GM19239 (cell line): Measurements from ENCODE around the gene CDKL4.
"Not testable (repeated sequence)": the region's sequence is repeated elsewhere in the genome, so short reads cannot be mapped to it uniquely, and the experiment has no call there.

ENCODE experiments used
- DNase-seq: peaks from one replicate; pipeline ENCODE4 v3.0.0; 2011; ENCODE audit warnings: low spot score; ENCODE audit not compliant: insufficient read length
- FAIRE-seq: peaks from 2 replicates; lab custom pipeline; 2011; peaks lifted over from hg19 to GRCh38; lab: Jason Lieb, UNC

The CDKL4 gene

GRCh38 chr2:39234754-39235153 lies 9.0 kb downstream of the CDKL4 start:
- DNase-seq (no peak), FAIRE-seq (no peak)

DNA sequence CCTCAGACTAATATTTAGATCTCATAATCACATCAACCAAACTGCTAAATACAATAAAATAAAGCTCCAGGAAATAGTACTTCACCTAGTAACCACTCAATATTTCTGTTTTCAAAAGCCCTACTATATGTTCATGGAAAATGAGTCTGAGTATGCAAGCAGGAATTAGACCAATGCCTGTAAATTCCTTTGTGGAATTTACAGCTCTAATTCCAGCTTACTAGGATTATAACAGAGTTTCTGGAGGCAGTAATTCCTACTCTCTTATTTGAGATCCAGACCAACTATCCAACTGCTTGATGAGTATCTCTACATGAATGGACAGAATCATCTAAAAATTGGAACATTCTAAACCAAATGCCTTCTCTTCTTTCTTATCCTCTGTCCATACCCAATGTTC lies 11.6 kb downstream of the CDKL4 start:
- FAIRE-seq = no peak

GRCh38 chr2:39228413-39229209 lies 15.2 kb downstream of the CDKL4 start:
- DNase-seq = no peak
- no peak for FAIRE-seq

More for the DNA sequence above, 11.6 kb downstream of the CDKL4 start:
- DNase-seq = no peak

DNA sequence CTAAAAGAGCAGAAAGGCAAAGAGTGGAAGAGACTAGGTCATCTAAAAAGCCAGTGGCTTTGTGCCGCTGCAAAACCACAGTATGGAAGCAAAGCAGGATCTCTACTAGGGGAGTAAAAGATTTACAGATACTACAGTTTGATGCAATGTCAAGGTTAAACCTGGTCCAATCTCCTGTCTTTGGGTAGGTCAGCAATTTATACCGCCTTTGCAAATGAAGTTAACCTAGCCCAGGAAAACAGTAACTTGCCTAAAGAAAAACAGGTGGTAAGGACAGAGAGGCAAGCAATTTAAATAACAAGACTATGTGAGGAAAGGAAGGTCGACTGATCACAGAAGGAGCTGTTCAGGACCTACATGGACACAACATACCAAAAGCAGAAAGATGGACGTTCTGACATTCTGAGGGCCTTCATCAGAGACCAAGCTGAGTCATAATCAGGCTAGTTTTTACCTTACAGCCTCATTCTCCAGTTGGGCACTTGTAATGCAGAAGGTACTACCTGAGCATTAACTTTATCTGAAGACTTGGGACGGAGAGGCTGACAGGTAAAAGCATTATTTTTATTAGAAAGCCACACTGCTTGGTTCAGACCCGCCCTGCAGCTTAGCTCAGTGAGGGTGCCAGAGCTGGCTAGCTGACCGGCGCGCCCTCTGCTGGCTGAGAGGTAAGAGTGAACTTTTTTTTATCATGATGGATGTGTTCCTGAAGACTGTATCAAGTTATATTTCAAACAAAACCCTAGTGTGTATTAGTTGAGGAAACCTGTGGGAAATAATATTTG lies 15.9 kb downstream of the CDKL4 start:
- FAIRE-seq = peak; percentile 93
- peak; percentile 36 for DNase-seq

DNA sequence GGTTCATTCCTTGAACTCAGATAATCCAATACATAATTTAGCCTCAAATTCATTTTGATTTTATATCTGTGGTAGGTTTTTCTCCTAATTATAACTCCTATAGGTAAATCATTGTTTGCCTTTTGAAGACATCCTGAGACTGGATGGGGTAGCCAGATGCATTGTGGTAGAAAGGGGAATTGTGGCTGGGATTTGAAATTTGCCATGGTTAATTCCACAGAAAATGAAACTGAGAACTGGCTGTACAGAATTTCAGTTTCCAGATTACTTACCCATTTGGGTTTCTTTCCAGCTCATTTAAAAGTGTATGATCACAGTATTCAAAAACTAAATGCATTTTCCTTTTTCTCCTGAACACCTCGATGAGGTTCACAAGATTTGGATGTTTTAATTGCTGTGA lies 18.2 kb downstream of the CDKL4 start:
- DNase-seq (no peak), FAIRE-seq (peak; percentile 45)

GRCh38 chr2:39223909-39224308 lies 19.9 kb downstream of the CDKL4 start:
- FAIRE-seq (no peak), DNase-seq (no peak)

- DNase-seq (no peak), FAIRE-seq (no peak)
These were observed 22.3 kb downstream of the CDKL4 start for GRCh38 chr2:39221459-39221858.

GRCh38 chr2:39220136-39220535 lies 23.6 kb downstream of the CDKL4 start:
- no peak for FAIRE-seq
- DNase-seq = no peak

- no peak for DNase-seq
- no peak for FAIRE-seq
These were observed 25.4 kb downstream of the CDKL4 start for GRCh38 chr2:39218391-39218790.

- DNase-seq = no peak
- FAIRE-seq = no peak
These were observed 26.6 kb downstream of the CDKL4 start for GRCh38 chr2:39217192-39217550.

DNA sequence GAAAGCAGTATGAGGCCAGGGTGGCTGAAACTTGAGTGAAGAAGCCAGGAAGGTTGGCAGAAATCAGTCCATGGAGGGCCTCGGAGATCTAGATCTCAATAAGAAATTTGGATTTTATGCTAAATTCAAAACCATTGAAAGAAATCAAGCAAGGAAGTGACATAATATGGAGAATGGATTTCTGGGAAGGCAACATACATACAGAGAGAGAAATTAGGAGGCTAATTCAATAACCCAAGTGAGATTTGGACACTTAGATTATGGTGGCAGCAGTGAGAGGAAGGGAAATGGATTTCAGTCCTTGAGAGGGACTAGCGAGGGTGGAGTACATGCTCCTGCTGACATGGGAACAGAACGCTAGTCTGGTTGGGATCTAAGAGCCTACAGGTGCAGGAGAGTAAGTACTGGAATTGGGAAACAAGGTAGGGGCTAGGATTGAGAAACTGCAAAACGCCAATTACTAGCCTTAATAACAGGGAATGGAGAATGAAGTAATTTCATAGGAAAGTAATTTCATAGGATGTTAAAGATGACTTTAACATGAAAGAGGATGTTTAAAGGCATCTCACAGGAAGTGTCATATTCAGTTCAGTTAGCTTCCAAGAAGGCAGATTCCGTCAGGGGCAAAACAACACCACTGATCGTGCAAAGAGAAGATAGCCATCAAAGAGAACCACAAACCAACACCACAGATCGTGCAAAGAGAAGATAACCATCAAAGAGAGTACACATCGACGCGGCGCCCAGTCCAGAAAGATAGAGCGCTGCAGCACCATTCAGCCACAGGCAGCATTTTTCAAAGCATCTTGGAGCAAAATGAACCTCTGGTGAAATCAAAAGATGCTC lies 27.2 kb downstream of the CDKL4 start:
- DNase-seq (no peak), FAIRE-seq (no peak)

- DNase-seq (no peak), FAIRE-seq (no peak)
These were observed 28.2 kb downstream of the CDKL4 start for GRCh38 chr2:39215545-39215944.

- DNase-seq = no peak
- FAIRE-seq = no peak
These were observed 30.8 kb downstream of the CDKL4 start for GRCh38 chr2:39213015-39213414.

DNA sequence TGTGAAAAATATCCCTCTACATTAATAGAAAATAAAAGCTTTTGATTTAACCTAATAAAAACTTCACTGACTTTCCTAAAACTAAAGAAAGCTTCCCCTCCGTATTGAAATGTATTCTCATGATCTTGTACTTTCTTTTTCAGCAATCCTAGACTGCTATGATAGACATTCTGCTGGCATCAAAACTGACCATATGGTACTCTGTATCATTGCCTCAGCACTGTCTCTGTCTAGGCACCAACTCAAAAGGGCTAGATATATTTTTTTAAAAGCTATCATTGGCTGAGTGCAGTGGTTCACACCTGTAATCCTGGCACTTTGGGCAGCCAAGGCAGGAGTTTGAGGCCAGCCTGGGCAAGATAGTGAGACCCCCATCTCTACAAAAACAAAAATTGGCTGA lies 32.9 kb downstream of the CDKL4 start:
- DNase-seq (no peak), FAIRE-seq (no peak)

DNA sequence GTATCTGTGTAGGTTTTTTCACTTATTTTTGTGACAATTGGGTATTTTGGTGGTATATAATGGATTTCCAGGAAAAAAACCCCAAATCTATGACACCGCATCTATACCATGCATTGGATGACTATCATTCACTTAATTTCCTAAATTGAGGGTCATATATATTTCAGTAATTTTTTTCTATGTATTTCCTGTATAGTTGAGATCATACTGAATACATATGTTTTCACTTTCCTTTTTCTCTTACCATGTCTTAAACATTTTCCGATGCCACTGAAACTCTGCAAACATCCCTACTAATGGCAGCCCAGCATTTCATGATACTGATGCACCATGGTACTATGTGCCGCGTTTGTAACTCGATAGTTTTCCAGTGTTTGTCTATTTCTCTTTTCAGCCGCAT lies 40.4 kb downstream of the CDKL4 start:
- FAIRE-seq (no peak), DNase-seq (no peak)

DNA sequence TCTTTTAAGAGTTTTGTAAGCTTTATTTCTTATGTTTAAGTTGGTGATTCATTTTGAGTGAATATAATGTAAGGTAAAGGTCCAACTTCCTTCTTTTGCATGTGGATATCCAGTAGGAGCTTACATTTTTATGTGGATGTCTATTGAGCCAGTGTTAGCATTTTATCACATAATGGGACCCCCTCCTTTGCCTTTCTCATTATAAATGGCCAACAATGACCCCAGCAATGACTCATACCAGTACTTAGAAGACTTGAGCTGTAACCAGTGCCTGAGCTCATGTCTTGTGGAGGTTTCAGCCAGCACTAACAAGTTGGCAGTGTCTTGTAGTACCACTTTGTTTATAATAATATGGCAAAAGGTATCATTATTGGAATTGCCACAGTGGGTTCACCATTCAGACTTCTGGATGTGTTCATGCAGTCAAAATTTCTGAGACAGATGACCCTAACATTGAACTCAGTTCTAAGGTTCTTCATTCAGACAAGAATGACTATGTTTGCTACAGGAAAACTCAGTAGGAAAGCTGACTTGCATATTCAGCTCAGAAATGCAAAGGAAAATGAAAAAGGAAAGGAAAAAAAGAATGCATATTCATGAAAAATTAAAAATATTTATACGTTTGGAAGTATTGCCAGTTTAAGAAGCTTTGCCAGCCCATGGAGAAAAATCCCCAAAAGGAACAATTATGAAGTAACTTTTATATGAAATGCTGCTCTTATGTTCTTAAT lies 41.0 kb downstream of the CDKL4 start:
- no peak for DNase-seq
- FAIRE-seq = no peak

DNA sequence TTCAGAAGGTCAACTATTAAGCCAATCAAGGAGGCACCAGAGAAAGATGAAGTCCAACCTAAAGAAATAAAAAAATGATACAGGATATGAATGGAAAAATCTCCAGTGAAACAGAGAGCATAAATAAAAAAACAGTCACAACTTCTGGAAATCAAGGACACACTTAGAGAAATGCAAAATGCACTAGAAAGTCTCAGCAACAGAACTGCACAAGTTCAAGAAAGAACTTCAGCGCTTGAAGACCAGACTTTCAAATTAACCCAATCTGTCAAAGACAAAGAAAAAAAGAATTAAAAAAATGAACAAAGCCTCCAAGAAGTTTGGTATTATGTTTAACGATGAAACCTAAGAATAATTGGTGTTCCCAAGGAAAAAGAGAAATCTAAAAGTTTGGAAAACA lies 46.8 kb downstream of the CDKL4 start:
- DNase-seq, FAIRE-seq: not testable (repeated sequence)

- FAIRE-seq (no peak), DNase-seq (no peak)
These were observed 49.1 kb downstream of the CDKL4 start for GRCh38 chr2:39194686-39195085.

DNA sequence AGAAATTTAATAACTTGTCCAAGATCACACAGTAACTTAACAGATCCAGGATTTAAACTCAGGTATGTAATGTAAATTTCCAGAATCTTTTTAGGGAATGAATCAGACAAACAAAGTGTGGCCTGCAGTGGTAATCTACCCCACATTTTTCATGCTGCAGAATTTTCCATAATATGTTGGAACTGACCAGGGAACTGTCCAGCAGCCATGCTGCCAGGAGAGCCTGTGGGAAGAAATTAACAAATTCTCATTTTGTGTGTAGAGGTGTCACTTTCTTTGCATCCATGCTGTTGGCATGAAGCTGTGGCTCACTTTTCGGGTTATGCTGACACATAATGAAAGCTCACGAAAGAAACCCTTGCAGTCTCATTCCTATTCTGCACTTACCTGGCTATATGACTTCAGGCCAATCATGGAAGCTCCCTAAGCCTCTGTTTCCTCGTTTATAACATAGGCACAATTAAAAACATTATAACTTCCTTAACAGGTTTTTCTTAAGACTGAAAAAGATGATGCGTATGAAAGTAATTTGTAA lies 54.7 kb downstream of the CDKL4 start:
- DNase-seq (no peak), FAIRE-seq (no peak)

DNA sequence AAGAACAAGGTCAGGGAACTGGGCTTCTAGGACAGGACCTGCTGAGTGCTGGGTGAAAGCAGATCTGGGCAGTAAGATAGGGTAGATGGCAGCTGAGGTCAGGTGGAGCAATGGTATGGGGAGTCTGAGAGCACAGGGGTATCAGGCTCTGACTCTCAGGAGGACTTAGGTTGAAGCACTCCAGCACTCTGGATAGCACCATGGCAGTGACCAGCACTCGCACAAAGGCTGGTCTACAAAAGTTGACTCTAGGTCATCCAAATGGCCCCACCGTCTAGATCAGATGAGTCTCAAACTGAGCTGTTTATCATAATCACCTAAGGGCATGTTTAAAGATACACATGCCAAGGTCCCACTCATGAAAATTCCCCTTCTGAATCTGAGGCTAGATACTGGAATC lies 60.1 kb downstream of the CDKL4 start:
- DNase-seq (no peak), FAIRE-seq (no peak)
